GM21447 (cell line): Measurements from ENCODE around the gene CTSL.
"Not testable (repeated sequence)": the region's sequence is repeated elsewhere in the genome, so short reads cannot be mapped to it uniquely, and the experiment has no call there.

ENCODE experiments used
- ATAC-seq: cut with Tn5 transposase; IDR thresholded peaks from one replicate; pipeline ENCODE4 v1.9.1; 2021; ENCODE audit not compliant: unreplicated experiment

CTSL gene

DNA sequence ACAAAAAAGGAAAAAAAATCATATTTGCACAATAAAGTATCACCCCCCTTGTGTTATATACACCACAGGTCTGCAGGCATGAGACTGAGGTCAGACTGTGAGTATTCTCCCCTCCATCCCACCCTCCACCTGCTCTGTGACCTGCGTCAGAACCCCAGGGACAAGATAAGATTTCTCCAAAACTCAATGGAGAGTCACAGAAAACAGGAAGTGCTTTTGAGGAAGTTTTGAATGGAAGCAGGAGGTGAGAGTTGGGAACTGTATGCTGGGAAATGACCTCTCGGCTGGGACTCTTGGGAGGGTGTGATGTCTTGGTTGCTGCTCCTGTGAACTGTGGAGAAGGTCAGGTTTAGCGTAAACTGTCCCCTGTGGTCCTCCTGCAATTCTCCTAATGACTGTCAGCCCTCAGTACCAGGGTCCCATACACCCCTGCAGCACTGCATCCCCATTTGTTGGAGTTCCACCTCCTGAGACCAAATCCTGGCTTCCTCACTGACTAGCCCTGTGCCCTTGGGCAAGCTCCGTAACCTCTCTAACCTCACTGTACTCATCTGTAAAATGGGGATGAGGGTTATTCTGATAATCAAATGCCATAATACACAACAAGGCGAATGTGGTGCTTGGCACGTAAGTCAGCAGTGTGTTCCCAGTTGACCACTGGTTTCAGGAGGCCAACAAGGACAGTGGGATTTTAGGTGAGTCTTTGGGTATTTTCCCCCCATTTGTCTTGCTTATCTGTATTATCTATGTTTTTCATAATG, 6.9 kb upstream of the CTSL start:
- ATAC-seq: no peak

DNA sequence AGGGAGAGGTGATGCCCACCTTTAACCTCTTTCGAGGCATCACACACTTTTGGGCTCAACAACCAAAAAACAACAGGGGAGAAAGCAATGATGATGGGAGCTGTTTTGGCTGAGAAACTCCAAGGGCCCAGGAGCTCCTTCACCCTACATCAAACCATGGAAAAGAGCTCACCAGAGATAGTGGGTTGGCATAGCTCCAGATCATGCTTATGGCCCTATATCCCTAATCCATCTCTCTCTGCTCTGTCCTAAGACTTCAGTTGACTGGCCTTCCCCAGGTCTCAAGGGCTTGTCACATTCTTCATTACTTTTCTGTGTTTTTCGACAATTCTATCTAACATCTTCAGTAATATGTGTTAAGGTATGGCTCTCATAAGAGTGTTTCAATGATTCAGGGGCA, 5.7 kb upstream of the CTSL start:
- ATAC-seq: no peak

DNA sequence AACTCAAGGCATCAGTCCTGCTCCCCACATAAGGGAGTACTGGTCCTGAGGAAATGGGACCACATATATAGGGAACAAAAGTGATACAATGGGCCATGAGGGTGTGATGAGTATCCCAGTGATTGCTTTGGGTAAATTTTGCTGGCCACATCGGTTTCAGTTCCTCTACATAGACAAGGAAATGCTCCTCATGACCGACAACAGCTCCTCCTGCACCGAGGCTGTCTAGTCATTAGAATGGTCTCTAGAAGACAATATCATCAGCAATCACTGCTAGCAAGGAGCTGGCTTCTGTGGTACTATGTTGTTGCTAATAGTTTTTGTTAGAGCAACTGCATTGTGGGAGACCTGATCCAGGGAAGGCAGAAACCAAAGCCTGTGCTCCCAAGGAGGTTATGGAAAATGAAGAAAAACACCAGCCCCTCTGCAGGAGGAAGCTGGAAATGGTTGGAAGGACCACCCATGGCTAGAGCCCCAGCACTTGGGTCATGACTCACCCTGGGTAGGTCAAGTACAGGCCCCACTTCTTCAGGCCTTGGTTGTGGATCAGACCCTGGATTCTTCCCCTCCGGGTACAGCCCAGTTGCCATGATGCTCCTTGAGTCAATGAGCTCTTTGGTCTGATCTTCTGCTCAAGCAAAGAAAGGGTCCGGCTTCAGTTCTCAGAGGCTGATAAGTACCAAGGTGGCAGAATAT, 3.4 kb upstream of the CTSL start:
- no peak for ATAC-seq

- ATAC-seq: no peak
Observed at GRCh38 chr9:87725356-87725899, 491 bp upstream of the CTSL start.

DNA sequence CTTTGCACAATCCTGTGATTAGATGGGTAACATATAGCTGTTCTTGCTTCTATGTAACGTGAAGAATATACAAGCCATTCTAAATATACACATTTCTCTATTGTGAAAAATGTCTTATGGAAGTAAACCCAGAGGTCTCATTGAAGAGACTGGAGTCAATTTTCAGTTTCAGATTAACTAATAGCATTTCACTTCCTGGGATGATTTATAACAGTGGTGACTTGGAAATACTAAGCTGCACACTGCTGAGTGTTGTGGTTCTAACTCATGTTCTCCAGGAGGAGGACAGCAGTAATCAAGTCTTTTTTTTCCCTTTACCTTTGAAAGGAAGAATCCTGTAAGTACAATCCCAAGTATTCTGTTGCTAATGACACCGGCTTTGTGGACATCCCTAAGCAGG, 3.3 kb downstream of the CTSL start:
- ATAC-seq: no peak

DNA sequence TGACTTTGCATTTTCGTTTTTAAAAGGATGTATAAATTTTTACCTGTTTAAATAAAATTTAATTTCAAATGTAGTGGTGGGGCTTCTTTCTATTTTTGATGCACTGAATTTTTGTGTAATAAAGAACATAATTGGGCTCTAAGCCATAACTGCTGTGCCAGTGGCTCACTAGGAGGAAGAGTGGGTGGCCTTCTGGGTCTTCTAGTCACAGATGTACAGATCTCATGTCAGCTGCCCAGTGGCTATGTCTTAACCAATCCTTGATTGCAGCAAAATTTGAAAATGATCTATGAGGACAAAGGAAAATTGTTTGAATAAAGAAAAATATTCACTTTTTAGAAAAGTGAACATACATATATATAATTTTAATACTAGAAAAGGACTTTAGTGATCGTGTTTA, 5.4 kb downstream of the CTSL start:
- no peak for ATAC-seq

GRCh38 chr9:87732344-87732743, 6.4 kb downstream of the CTSL start:
- no peak for ATAC-seq

- ATAC-seq: no peak
Observed at GRCh38 chr9:87732756-87733155, 6.8 kb downstream of the CTSL start.

GRCh38 chr9:87733273-87734052, 7.5 kb downstream of the CTSL start:
- ATAC-seq: no peak

- ATAC-seq: no peak
Observed at GRCh38 chr9:87734106-87734505, 8.2 kb downstream of the CTSL start.

- ATAC-seq: no peak
Observed at GRCh38 chr9:87739546-87739945, 13.6 kb downstream of the CTSL start.

- no peak for ATAC-seq
Observed at GRCh38 chr9:87740209-87740608, 14.3 kb downstream of the CTSL start.

GRCh38 chr9:87741326-87741725, 15.4 kb downstream of the CTSL start:
- no peak for ATAC-seq

- ATAC-seq: no peak
Observed at GRCh38 chr9:87741891-87742290, 16.0 kb downstream of the CTSL start.

- ATAC-seq: no peak
Observed at GRCh38 chr9:87742813-87743428, 17.0 kb downstream of the CTSL start.

DNA sequence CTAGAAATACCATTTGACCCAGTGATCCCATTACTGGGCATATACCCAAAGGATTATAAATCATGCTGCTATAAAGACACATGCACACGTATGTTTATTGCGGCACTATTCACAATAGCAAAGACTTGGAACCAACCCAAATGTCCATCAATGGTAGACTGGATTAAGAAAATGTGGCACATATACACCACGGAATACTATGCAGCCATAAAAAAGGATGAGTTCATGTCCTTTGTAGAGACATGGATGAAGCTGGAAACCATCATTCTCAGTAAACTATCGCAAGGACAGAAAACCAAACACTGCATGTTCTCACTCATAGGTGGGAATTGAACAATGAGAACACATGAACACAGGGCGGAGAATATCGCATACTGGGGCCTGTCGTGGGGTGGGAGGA, 18.3 kb downstream of the CTSL start:
- ATAC-seq: not testable (repeated sequence)

DNA sequence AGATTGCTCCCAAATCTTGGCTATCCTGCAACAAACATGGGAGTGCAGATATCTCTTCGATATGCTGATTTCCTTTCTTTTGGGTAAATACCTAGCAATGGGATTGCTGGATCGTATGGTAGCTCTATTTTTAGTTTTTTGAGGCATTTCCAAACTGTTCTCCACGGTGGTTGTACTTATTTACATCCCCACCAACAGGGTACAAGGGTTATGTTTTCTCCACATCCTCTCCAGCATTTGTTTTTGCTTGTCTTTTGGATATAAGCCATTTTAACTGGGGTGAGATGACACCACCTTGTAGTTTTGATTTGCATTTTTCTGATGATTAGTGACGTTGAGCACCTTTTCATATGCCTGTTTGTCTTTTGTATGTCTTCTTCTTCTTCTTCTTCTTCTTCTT, 20.3 kb downstream of the CTSL start:
- ATAC-seq: no peak

- ATAC-seq: no peak
Observed at GRCh38 chr9:87748881-87749280, 23.0 kb downstream of the CTSL start.

DNA sequence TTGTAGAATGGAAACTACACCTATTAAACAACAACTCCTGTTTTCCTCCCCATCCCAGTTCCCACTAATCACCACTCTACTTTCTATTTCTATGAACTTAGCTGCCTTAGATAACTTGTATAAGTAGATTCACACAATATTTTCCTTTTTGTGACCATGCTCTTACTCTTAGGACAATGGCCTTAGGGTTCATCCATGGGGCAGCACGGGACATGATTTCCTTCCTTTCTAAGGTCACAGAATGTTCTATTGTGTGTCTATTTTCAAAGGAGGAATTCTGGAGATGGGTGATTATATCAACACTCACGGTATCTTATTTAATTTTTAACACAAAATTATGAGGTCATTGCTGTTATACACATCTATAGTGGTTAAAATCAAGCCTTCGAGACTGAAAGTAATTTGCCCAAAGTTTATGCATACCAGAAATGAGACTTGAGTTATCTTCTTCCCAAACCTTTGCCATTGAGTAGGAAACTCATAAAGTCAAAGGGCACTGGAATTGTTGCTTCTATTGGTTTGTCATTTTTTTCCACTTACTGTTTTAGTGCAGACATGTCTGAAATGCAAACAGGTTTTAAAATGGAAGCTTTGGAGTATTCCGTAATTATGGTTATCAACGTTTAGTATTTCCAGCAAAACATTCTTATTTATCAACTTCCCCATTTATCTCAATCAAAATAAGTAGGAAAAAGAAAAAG, 23.6 kb downstream of the CTSL start:
- no peak for ATAC-seq

- no peak for ATAC-seq
Observed at GRCh38 chr9:87750726-87751125, 24.8 kb downstream of the CTSL start.

DNA sequence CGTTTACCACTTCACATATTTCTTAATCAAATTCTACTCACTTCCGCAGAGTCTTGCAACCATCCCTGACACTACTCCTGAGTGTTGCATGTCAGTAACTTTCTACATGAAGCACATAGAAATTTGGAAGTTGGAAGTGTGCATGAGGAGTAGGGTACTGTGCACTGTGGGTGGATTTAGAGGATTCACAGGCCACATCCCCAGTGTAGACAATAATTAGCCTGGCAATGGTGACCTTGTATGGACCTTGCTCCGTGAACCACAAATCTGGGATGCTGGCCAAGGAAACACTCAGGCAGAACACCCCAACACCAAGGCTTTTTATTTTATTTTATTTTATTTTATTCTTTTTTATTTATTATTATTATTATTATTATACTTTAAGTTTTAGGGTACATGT, 25.5 kb downstream of the CTSL start:
- ATAC-seq: no peak
